ENCODE results near the gene ATG4B. TPM values are rescaled to one million over a fixed set of nuclear protein-coding genes. Genes with fewer than 3 reads are reported as not detected.

Gene ATG4B
- total RNA-seq, 1 donor from 2014 or later = 80.7 TPM

DNA sequence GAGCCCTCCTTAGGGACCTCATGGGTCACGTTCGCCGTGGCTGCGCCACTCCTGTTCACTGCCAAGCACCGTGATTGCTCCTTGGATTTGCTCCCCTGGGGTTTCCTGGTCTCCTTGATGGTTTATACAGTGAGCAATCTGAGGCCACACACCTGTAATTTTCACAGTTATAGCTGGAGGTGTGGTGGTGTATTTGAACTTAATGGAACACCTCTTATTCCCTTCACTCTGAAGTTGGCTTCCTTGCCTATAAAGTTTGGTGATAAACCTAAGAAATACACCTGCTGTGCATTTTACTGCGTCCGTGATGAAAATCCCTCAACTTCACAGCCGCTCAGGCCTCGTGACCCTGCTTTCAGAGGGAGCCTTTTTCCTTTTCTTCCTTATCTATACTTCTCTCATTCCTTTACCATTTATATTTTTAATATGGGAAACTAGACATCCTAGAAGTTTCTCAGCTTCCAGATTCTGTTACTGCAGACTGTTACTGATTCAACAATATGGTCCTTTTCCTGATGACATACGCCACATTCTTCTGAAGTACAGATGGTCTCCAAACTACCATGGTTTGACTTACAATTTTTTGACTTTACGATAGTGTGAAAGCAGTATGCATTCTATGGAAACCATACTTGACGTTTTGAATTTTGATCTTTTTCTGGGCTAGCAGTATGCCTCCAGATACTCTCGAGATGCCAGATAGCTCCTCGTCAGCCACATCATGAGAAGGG lies 8.6 kb downstream of the ATG4B start:
- no peaks in the 10 kb centered on the region for H3K27me3 ChIP-seq
- TF ChIP-seq, protein P1, sequence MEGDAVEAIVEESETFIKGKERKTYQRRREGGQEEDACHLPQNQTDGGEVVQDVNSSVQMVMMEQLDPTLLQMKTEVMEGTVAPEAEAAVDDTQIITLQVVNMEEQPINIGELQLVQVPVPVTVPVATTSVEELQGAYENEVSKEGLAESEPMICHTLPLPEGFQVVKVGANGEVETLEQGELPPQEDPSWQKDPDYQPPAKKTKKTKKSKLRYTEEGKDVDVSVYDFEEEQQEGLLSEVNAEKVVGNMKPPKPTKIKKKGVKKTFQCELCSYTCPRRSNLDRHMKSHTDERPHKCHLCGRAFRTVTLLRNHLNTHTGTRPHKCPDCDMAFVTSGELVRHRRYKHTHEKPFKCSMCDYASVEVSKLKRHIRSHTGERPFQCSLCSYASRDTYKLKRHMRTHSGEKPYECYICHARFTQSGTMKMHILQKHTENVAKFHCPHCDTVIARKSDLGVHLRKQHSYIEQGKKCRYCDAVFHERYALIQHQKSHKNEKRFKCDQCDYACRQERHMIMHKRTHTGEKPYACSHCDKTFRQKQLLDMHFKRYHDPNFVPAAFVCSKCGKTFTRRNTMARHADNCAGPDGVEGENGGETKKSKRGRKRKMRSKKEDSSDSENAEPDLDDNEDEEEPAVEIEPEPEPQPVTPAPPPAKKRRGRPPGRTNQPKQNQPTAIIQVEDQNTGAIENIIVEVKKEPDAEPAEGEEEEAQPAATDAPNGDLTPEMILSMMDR (IDR thresholded peaks at IDR 0.05) = no peak
- TF ChIP-seq EZH2phosphoT487 (IDR thresholded peaks at IDR 0.05) = no peak
- TF ChIP-seq EZH2 (IDR thresholded peaks at IDR 0.05) = no peak
- no peak overlapping the region for H3K4me3 ChIP-seq
- peaks cover 2% of the 10 kb centered on the region for H3K27me3 Mint-ChIP-seq (ENCODE audit: insufficient read depth, low read depth)
- no peak overlapping the region for H3K9ac ChIP-seq
- no peaks in the 10 kb centered on the region for H3K9me3 ChIP-seq (ENCODE audit: low read depth)
- no peak overlapping the region for H3K27ac Mint-ChIP-seq
- H3K36me3 ChIP-seq = no peaks in the 10 kb centered on the region
- H3K79me2 ChIP-seq (ENCODE audit: low read depth) = peaks cover 98% of the 10 kb centered on the region
- H2AFZ ChIP-seq (replicated peaks) = no peak overlapping the region
- no peak overlapping the region for H3K4me3 Mint-ChIP-seq
- no peaks in the 10 kb centered on the region for H3K9me3 Mint-ChIP-seq
- H3K36me3 Mint-ChIP-seq = peaks cover 2% of the 10 kb centered on the region
- no peak overlapping the region for H3K4me2 ChIP-seq
- peaks cover 9% of the 10 kb centered on the region for H3K4me1 ChIP-seq
- H3F3A ChIP-seq (ENCODE audit: low read depth) = peaks cover 6% of the 10 kb centered on the region
- peaks cover 88% of the 10 kb centered on the region for H4K20me1 ChIP-seq (ENCODE audit: low read depth)
- DNase-seq (ENCODE audit: low spot score) = no peak
- H3K4me1 Mint-ChIP-seq = peaks cover 6% of the 10 kb centered on the region
- H3K27ac ChIP-seq = no peak overlapping the region

DNA sequence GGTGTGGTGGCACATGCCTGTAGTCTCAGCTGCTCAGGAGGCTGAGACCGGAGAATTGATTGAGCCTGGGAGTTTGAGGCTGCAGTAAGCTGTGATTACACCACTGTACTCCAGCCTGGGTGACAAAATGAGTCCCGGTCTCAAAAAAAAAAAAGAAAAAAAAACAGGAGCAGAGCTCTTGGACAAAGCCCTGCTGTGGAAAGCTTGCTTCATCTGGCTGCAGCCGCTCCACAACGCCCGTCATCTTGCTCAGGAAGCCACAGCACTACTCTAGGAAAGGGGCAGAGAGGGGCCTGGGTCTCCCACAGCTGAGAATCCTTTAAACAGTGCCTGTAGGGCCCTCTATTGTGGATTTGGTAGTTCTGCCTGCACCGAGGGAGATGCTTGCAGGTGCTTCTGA lies 11.0 kb downstream of the ATG4B start:
- peak; percentile 20 for DNase-seq (ENCODE audit: low spot score)
- no peaks in the 10 kb centered on the region for H3K36me3 ChIP-seq
- H3F3A ChIP-seq (ENCODE audit: low read depth) = peaks cover 6% of the 10 kb centered on the region
- H3K27me3 ChIP-seq = no peaks in the 10 kb centered on the region
- H3K4me3 Mint-ChIP-seq = no peak overlapping the region
- H3K79me2 ChIP-seq (ENCODE audit: low read depth) = peaks cover 88% of the 10 kb centered on the region
- no peak overlapping the region for H3K4me2 ChIP-seq
- H3K9me3 ChIP-seq (ENCODE audit: low read depth) = no peaks in the 10 kb centered on the region
- H3K4me1 Mint-ChIP-seq = peaks cover 4% of the 10 kb centered on the region
- TF ChIP-seq EZH2phosphoT487 (IDR thresholded peaks at IDR 0.05) (no peak), EZH2 (IDR thresholded peaks at IDR 0.05) (no peak)
- TF ChIP-seq, protein P1 (IDR thresholded peaks at IDR 0.05) = no peak
- H3K27me3 Mint-ChIP-seq (ENCODE audit: insufficient read depth, low read depth) = peaks cover 2% of the 10 kb centered on the region
- H3K4me1 ChIP-seq = peaks cover 9% of the 10 kb centered on the region
- H3K4me3 ChIP-seq = no peak overlapping the region
- peaks cover 75% of the 10 kb centered on the region for H4K20me1 ChIP-seq (ENCODE audit: low read depth)
- H2AFZ ChIP-seq (replicated peaks) = no peak overlapping the region
- H3K9me3 Mint-ChIP-seq = no peaks in the 10 kb centered on the region
- peaks cover 8% of the 10 kb centered on the region for H3K36me3 Mint-ChIP-seq
- peak overlapping the region; percentile 42 for H3K9ac ChIP-seq
- peak overlapping the region; percentile 37 for H3K27ac Mint-ChIP-seq
- no peak overlapping the region for H3K27ac ChIP-seq

DNA sequence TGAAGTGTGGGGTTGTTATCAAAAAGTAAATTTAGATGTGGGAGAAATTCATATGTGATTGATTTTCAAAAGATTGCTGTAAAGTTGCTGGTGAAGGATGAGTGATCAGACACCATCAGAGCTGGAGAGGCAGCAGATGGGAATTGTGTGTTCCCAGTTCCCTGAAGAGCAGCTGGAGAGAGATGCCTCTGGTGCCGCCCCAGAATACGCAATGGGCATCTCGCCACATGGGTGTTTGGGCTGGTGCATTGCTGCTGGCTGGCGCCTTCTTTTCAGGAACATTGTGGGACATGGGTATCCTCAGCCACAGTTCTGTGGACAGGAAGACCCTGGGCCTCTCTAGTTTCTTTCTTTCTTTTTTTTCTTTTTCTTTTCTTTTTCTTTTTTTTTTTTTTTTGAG lies 11.9 kb downstream of the ATG4B start:
- no peak for TF ChIP-seq EZH2 (IDR thresholded peaks at IDR 0.05)
- no peaks in the 10 kb centered on the region for H3K9me3 Mint-ChIP-seq
- Histone ChIP-seq H3K27ac (no peak overlapping the region), H3K4me2 (no peak overlapping the region), H3K4me1 (peaks cover 9% of the 10 kb centered on the region), H3K9ac (no peak overlapping the region), H3K9me3 (ENCODE audit: low read depth) (no peaks in the 10 kb centered on the region), H4K20me1 (ENCODE audit: low read depth) (peaks cover 68% of the 10 kb centered on the region), H3K4me3 (no peak overlapping the region), H3K36me3 (no peaks in the 10 kb centered on the region), H3F3A (ENCODE audit: low read depth) (peaks cover 6% of the 10 kb centered on the region), H3K27me3 (no peaks in the 10 kb centered on the region), H3K79me2 (ENCODE audit: low read depth) (peaks cover 79% of the 10 kb centered on the region), H2AFZ (replicated peaks) (no peak overlapping the region)
- no peak overlapping the region for H3K27ac Mint-ChIP-seq
- H3K4me3 Mint-ChIP-seq = no peak overlapping the region
- H3K27me3 Mint-ChIP-seq (ENCODE audit: insufficient read depth, low read depth) = no peaks in the 10 kb centered on the region
- H3K4me1 Mint-ChIP-seq = peaks cover 4% of the 10 kb centered on the region
- no peak for DNase-seq (ENCODE audit: low spot score)
- peaks cover 8% of the 10 kb centered on the region for H3K36me3 Mint-ChIP-seq

DNA sequence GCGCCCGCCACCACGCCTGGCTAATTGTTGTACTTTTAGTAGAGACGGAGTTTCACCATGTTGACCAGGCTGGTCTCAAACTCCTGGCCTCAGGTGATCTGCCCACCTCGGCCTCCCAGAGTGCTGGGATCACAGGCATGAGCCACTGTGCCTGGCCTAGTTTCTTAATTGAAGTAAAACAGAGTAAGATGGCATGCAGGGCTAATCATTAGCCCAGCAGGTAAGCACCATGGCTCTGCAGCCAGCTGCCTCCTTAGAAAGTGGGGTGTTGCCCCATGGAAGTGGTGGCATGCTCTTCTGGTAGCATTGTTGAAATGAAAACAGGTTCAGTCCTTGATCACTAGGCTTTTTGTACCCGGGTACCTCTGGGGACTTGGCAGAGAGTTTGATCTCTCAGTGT lies 12.4 kb downstream of the ATG4B start:
- H2AFZ ChIP-seq (replicated peaks) = no peak overlapping the region
- DNase-seq (ENCODE audit: low spot score) = no peak
- H3K9ac ChIP-seq = no peak overlapping the region
- peaks cover 9% of the 10 kb centered on the region for H3K4me1 ChIP-seq
- peaks cover 8% of the 10 kb centered on the region for H3K36me3 Mint-ChIP-seq
- H3K4me2 ChIP-seq = no peak overlapping the region
- H4K20me1 ChIP-seq (ENCODE audit: low read depth) = peaks cover 65% of the 10 kb centered on the region
- no peaks in the 10 kb centered on the region for H3K9me3 Mint-ChIP-seq
- H3K4me3 Mint-ChIP-seq = no peak overlapping the region
- no peak overlapping the region for H3K4me3 ChIP-seq
- peaks cover 6% of the 10 kb centered on the region for H3F3A ChIP-seq (ENCODE audit: low read depth)
- H3K4me1 Mint-ChIP-seq = peaks cover 4% of the 10 kb centered on the region
- H3K36me3 ChIP-seq = no peaks in the 10 kb centered on the region
- no peak overlapping the region for H3K27ac ChIP-seq
- no peak overlapping the region for H3K27ac Mint-ChIP-seq
- H3K79me2 ChIP-seq (ENCODE audit: low read depth) = peaks cover 74% of the 10 kb centered on the region
- no peak for TF ChIP-seq EZH2phosphoT487 (IDR thresholded peaks at IDR 0.05)
- TF ChIP-seq, protein P1 (IDR thresholded peaks at IDR 0.05) = no peak
- no peak for TF ChIP-seq EZH2 (IDR thresholded peaks at IDR 0.05)
- H3K9me3 ChIP-seq (ENCODE audit: low read depth) = no peaks in the 10 kb centered on the region
- H3K27me3 Mint-ChIP-seq (ENCODE audit: insufficient read depth, low read depth) = no peaks in the 10 kb centered on the region
- H3K27me3 ChIP-seq = no peaks in the 10 kb centered on the region
